ENCODE measurements around the gene LRRC75A.
"Not testable (repeated sequence)": the region's sequence is repeated elsewhere in the genome, so short reads cannot be mapped to it uniquely, and the experiment has no call there.

The LRRC75A gene

GRCh38 chr17:16428098-16428882 lies 63.7 kb downstream of the LRRC75A start:
- no peak for FAIRE-seq

DNA sequence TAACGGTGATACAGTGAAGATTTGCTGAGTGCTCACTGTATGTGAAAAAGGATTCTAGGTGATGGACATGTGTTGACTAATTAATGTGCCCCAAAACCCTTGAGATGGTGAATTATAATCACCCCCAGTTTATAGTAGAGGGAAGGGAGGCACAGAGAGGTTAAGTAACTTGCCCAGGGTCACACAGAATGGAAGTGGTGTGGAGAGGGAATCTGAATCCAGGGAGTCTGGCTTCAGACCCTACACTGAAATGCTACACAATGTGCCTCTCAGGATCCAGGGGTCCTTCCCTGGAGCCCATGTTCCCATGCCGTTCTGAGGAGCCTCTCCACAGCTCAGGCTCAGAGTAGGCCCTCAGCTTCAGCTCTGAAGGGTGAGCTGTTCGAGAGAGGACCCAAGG lies 65.0 kb downstream of the LRRC75A start:
- no peak for FAIRE-seq

DNA sequence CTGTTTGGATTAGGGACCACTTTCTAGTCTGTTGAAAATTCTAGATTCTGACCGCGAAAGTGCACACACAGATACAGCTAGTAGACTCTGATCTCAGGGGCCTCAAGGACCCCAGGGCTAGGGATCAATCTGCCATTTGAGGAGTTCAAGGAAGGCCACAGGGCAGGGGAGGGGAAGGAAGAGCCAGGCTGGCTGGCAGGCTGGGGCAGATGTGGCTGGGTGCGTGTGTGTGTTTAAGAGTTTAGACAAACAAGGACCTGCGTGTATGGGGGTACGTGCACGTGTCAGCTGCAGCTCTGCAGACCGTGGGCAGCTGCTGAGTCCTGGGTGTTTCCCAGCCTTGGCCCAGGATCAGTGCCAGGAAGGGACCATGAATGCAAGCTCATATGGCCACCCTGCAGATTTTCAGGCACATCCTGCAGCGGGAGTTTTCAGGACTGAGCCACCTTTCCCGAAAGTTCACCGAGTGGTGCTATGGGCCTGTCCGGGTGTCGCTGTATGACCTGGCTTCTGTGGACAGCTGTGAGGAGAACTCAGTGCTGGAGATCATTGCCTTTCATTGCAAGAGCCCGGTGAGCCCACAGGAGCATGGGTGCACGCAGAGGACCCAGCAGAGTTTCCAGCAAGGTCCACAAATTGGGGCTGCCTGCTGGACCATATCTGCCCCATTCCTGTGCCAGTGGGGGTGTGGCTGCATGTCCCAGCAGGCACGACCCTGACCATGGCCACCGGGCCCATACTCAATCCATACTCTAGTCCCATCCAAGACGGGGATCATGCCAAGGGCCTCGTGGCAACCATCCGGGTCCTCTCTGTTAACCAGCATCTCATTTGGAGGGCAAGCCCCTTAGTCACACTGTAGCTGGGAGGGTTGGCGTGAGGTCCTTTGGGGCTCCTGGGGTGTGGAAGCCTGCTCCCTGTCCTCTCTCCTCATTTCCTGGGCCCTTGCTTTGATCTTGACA lies 66.0 kb downstream of the LRRC75A start:
- FAIRE-seq = no peak

- FAIRE-seq = no peak
Observed at GRCh38 chr17:16425202-16425601, 66.8 kb downstream of the LRRC75A start.

DNA sequence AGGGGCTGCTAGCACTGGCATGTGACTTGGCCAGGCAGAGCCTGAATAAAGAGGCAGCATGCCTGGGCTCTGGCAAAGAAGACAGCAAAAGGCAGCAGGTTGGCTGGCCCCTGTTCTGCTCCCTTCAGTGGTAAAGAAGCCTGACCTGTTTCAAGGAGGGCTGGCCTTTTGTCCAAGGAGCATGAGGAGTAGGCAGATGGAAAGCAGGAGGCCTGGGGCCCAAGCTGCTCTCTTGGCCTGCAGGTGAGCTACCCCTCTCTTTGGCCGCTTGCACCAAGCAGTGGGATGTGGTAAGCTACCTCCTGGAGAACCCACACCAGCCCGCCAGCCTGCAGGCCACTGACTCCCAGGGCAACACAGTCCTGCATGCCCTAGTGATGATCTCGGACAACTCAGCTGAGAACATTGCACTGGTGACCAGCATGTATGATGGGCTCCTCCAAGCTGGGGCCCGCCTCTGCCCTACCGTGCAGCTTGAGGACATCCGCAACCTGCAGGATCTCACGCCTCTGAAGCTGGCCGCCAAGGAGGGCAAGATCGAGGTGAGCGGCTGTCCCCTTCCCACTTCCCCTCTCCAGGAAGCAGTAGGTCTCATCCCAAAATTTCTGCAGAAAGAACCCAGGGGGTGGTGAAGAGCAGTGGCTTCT lies 68.6 kb downstream of the LRRC75A start:
- FAIRE-seq = no peak

GRCh38 chr17:16422416-16422815 lies 69.6 kb downstream of the LRRC75A start:
- FAIRE-seq = no peak

DNA sequence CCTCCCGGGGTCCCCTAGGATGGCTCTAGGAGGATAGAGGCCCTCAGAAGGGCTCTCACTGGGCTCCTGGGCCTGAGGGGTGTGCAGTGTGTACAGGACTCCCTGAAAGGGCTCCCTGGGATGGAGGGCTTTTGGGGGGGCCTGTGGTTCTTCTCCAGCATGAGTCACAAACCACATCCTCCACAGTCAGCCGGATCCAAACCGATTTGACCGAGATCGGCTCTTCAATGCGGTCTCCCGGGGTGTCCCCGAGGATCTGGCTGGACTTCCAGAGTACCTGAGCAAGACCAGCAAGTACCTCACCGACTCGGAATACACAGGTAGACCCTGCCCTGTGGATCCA lies 72.1 kb downstream of the LRRC75A start:
- no peak for FAIRE-seq

DNA sequence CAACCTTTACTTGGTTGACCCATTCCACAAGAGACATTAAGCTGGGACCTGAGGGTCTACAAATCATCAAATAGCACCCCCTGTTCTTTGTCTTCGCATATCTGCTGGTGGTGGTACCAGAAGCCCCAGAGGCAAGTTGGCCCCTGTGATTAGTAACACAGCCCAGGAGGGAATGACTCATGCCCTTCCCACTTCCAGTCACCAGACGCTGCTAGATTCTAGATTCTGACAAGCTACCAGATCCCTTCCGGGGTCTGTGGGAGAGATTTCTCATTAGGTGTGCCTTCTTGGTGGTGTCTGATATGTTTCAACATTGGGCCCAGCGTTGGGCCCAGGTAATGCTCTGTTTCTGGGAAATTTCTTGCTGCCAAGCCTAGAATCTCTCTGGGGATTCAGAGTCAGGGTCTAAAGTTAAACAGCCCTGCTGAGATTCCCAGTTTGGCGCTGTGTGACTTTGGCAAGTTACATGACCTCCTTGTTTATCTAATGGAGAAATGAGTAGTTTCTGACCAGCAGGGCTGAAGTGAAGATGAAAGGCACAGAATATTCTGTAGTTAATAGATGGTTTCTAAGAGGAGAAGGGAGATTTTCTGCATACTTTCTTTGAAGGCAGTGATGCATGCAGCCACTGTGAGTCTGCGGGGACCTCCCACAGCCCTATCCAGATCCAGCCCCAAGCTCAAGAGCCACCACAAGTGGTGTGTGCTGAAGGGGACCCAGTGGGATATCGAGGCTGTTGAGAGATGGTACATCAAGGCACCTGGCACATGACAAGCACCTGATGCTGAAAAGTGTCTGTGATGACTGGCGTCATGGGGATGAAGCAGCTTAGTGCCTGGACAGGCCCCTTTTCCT lies 72.7 kb downstream of the LRRC75A start:
- FAIRE-seq = no peak

DNA sequence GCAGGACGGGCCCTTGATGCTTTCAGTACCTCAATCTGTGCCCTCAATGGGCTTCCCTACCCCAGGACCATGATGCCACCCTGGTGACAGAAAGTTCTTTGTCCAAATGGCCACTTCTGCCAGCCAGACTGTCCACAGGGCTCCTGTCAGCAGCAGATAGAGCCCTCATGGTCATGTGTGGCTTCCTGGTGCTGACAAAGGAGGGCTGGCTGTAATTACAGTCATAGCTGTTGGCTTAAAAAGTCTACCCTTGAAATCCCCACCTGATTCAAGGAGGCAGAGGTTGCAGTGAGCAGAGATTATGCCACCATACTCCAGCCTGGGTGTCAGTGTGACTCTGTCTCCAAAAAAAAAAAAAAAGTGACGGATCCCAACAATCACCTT lies 73.3 kb downstream of the LRRC75A start:
- no peak for FAIRE-seq

GRCh38 chr17:16417896-16418684 lies 73.9 kb downstream of the LRRC75A start:
- FAIRE-seq = no peak

- FAIRE-seq = no peak
Observed at GRCh38 chr17:16417399-16417798, 74.6 kb downstream of the LRRC75A start.

DNA sequence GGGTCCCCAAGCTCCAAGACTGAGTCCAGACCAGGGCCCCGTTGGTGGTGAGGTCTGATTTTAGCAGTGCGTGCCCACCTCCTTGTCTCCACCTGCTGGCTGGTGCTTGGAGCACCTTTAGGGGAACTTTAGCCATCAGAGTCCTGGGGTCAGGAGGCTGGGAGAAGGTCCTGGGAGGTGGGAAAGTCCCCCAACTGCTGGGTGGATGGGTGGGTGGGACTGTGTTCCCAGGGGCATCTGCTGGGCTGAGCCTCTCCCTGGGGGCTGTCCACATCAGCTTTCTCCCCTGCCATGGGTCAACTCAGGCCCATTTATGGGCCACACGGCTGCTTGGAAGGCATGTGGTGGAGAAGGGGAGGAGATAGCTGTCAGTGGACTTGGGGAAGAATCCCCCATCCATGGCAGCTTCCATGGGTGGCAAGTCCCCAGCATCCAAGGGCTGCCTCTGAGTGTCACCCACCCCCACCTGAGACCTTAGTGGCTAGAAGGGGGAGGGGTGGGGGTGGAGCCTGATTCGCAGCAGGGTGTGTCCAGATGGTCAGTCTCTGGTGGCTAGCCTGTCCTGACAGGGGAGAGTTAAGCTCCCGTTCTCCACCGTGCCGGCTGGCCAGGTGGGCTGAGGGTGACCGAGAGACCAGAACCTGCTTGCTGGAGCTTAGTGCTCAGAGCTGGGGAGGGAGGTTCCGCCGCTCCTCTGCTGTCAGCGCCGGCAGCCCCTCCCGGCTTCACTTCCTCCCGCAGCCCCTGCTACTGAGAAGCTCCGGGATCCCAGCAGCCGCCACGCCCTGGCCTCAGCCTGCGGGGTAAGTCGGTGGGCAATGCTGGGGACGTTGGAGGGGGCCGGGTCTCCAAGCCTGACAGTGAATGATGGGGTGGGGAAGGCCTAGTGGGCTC lies 76.7 kb downstream of the LRRC75A start, which contains the start of gene TRPV2:
Gene TRPV2, plus strand, starts transcription at position 541 of the 894 bp plus-strand sequence. CDS start 2,098 bp downstream, outside the sequence.
- FAIRE-seq = no peak

DNA sequence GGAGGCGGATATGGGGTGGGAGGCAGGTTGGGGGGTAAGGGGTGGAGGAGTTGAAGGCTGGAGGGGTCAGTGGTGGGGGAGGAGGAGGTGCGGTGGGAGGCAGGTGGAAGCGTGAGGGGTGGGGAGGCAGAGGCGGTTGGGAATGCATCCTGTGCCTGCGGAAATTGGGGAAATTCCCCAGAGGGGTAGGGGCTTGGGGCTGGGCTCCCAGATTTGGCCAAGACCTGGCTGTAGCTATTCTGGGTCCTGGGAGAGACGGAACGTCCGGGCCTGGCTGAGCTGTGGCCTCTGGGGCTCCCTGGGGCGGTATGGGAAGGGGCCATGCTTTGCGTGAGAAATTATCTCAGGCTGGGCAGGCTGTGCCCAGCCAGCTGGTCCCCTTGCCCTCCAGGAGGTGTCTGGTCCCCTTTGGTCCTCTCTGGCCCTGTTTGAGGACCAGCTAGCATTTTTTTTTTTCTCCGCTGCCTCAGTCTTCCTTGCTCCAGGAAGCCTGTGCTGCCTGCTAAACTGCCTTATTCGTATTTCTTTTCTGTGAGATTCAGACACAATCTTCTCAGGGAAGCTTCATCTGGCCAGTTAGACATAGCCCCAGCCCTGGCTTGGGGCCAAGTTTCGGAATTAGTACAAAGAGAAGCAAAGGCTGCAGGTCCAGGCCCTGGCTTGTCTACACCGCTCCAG lies 83.9 kb downstream of the LRRC75A start:
- FAIRE-seq = no peak

- no peak for FAIRE-seq
Observed at GRCh38 chr17:16406742-16407674, 85.0 kb downstream of the LRRC75A start.

GRCh38 chr17:16403847-16404246 lies 88.1 kb downstream of the LRRC75A start:
- FAIRE-seq = not testable (repeated sequence)

DNA sequence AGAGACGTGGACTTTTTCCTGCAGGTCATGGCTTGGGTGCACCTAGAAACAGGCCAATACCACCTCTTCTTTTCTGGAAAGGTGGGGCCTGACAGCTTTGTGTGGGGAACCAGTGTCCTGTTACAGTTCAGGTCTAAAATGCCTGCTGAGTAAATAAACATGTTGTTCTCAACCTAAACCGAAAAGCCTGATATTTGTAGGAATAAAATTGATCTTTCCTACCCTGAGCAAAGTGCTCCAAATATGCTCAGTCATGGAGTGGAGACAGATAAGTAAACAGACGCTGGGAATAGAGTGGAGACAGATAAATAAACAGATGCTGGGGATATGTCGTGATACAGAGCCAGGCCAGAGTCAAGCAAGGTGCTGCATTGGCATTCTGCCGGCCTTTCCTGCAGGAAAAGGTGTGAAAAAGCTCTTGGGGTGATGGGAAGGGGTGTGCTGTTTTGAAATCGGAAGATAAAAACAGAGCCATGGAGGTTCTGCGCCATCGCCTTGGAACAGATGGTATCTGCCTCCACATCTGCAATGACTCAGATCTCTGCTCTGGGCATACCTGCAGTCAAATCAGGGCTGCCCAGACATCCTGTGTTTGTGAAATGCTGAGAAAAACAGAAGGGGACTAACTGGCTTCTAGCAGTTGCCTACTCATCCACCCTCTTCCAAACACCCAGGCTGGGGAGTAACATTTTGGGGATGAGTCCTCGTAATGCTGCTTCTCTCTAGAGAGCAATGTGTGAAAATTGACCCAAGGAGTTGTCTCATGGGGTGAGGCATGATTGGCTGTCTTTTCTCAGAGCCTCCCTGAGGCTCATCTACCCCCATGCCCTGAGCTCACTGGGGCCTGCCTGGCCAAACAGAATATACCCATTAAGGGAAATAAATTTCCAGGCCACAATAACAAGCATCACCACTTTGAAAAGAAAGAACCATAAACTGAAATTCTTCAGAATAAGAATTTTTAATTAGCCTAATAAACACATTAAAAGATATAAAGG lies 93.4 kb downstream of the LRRC75A start:
- FAIRE-seq = no peak

- not testable (repeated sequence) for FAIRE-seq
Observed at GRCh38 chr17:16396693-16397092, 95.3 kb downstream of the LRRC75A start.
